Tibial nerve (tissue), 4 donors: Measurements from ENCODE around the gene ABCC8. TPM values are rescaled to one million over a fixed set of nuclear protein-coding genes. Genes with fewer than 3 reads are reported as not detected.

Source experiments
- DNase-seq, 2 donors: peaks; one replicate each; pipeline ENCODE4 v3.0.0-alpha.2; 2019; ENCODE audit warnings: low spot score in 2 of 2
- H3K27ac ChIP-seq, 4 donors: fragments of 200-600 bp; sonication (generic) in 3 of 4; one replicate each; pipeline ENCODE4 v1.5.1; 2017 to 2019; ENCODE audit warnings: mild to moderate bottlenecking in 1 of 4
- H3K27me3 ChIP-seq, 2 donors: fragments of 200-600 bp; sonication (generic) in 1 of 2; one replicate each; pipeline versions ENCODE4 v1.5.1 to v1.6.0; 2017 to 2019
- H3K36me3 ChIP-seq, 3 donors: fragments of 200-600 bp; sonication (generic); one replicate each; pipeline ENCODE4 v1.5.1; 2018 to 2019
- H3K4me1 ChIP-seq, 4 donors: fragments of 200-600 bp; sonication (generic) in 3 of 4; one replicate each; pipeline ENCODE4 v1.5.1; 2017 to 2019
- H3K4me3 ChIP-seq, 4 donors: fragments of 200-600 bp; sonication (generic) in 3 of 4; one replicate each; pipeline ENCODE4 v1.5.1; 2017 to 2019; ENCODE audit warnings: mild to moderate bottlenecking in 1 of 4, moderate library complexity in 1 of 4
- H3K9me3 ChIP-seq, 4 donors: fragments of 200-600 bp; sonication (generic) in 3 of 4; one replicate each; pipeline ENCODE4 v1.5.1; 2017 to 2019
- EP300 ChIP-seq, 2 donors: sonication (generic); formaldehyde crosslinking; IDR thresholded peaks; one replicate each; pipeline ENCODE4 v1.6.1; 2017; ENCODE audit warnings: antibody characterized with exemption in 2 of 2, mild to moderate bottlenecking in 1 of 2
- POLR2A ChIP-seq, 2 donors: fragments of 450-650 bp; IDR thresholded peaks; one replicate each; pipeline ENCODE4 v1.6.1; 2017; ENCODE audit warnings: antibody characterized with exemption in 2 of 2, mild to moderate bottlenecking in 2 of 2, moderate library complexity in 2 of 2
- WGBS, 2 donors: methylation state at CpG; one replicate each; pipeline ENCODE4 v1.1.5; 2018; 5-methylcytosine and 5-hydroxymethylcytosine counted together
- total RNA-seq, 4 donors: library from RNA; depleted of rRNA; stranded (reverse); fragments of >200 nt; gene quantifications; one replicate each; pipeline ENCODE4 v1.1.0, GENCODE V29; 2016
- TF ChIP-seq, protein P1 (sequence below), 5 experiments: fragments of 200-600 bp in 3 of 5; fragments of 450-650 bp in 2 of 5; sonication (generic) in 3 of 5; IDR thresholded peaks; one replicate each; pipeline ENCODE4 v1.5.1; 2016 to 2019; ENCODE audit warnings: antibody characterized with exemption in 5 of 5, mild to moderate bottlenecking in 3 of 5, moderate library complexity in 2 of 5

ABCC8 gene
- total RNA-seq, 4 donors from 2014 or later = 1.3 to 8.6 (median 5.1) TPM

DNA sequence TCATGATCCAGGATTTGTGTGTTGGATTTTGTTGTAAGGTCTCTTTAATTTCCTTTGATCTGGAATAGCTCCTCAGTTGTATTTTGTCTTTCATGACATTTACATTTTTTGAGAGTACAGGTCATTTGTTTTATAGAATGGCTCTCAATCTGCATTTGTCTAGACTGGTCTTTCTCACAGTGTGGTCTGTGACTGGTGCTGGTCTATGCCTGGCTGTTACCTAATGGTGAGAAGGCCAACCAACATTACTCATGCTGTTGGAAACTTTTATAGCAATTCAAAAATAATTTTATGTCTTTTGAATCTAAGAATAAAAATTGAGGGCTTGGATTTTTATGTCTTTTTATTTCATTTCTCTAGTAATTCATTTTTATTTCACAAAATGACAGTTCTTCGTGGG, 129.0 kb downstream of the ABCC8 start:
- WGBS, 2 donors = 39 to 67% methylated on average over 1 of the region's 1 CpG
- Histone ChIP-seq H3K36me3 (no peaks in the 10 kb centered on the region), H3K27ac (no peak overlapping the region), H3K27me3 (no peaks in the 10 kb centered on the region), H3K4me1 (peaks cover 0 to 16% (median 3%) of the 10 kb centered on the region in 4 donors), H3K4me3 (no peak overlapping the region), H3K9me3 (no peaks in the 10 kb centered on the region)
- DNase-seq = no peak
- no peak for TF ChIP-seq POLR2A (IDR thresholded peaks at IDR 0.05)

DNA sequence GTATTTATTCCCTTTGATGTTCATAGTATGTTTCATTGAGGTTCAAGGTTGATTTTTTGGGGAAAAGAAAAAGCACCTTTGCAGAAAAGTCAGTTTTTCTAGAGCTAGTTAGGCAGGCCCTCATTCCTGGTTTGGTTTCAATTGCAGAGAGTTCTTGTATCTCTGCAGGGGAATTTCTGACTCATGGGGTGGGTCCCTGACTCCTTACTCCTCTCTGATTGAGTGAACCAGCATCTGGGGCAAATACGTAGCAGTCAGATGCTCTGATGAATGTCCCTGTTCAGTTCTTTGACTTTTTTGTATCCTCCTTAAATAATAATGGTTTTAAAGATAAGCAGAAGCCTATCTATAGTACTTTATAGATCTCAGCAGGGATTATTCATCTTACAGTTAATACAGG, 132.7 kb downstream of the ABCC8 start:
- Histone ChIP-seq H3K4me3 (no peak overlapping the region), H3K9me3 (no peaks in the 10 kb centered on the region), H3K27me3 (no peaks in the 10 kb centered on the region), H3K36me3 (no peaks in the 10 kb centered on the region), H3K4me1 (no peaks in the 10 kb centered on the region), H3K27ac (no peak overlapping the region)
- no peak for DNase-seq
- TF ChIP-seq, protein P1, sequence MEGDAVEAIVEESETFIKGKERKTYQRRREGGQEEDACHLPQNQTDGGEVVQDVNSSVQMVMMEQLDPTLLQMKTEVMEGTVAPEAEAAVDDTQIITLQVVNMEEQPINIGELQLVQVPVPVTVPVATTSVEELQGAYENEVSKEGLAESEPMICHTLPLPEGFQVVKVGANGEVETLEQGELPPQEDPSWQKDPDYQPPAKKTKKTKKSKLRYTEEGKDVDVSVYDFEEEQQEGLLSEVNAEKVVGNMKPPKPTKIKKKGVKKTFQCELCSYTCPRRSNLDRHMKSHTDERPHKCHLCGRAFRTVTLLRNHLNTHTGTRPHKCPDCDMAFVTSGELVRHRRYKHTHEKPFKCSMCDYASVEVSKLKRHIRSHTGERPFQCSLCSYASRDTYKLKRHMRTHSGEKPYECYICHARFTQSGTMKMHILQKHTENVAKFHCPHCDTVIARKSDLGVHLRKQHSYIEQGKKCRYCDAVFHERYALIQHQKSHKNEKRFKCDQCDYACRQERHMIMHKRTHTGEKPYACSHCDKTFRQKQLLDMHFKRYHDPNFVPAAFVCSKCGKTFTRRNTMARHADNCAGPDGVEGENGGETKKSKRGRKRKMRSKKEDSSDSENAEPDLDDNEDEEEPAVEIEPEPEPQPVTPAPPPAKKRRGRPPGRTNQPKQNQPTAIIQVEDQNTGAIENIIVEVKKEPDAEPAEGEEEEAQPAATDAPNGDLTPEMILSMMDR (IDR thresholded peaks at IDR 0.05) = no peak
- TF ChIP-seq POLR2A (IDR thresholded peaks at IDR 0.05) (no peak), EP300 (IDR thresholded peaks at IDR 0.05) (no peak)
- 75 to 95% methylated on average over 1 of the region's 1 CpG for WGBS, 2 donors

DNA sequence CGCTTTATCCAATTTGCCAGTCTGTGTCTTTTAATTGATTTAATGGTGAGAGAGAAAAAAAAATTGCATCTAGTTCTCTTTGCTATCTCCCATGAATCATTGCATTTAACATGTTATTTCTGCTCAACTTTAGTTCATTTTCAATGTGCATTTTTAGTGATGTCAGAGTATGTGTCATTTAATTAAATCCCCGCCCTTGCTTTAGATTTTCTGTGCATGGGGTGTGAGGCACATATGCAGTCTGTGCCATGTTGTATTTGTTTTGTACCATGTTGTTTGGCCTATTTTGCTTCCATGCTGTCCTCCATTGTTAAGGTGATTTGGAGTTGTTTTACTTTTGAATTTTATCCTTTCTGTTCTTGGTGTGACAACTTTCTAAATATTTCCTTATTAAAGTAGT, 133.4 kb downstream of the ABCC8 start:
- Histone ChIP-seq H3K4me1 (no peaks in the 10 kb centered on the region), H3K27ac (no peak overlapping the region), H3K36me3 (no peaks in the 10 kb centered on the region), H3K9me3 (no peaks in the 10 kb centered on the region), H3K27me3 (no peaks in the 10 kb centered on the region), H3K4me3 (no peak overlapping the region)
- no peak for DNase-seq
- TF ChIP-seq, protein P1 (IDR thresholded peaks at IDR 0.05) = no peak
- TF ChIP-seq POLR2A (IDR thresholded peaks at IDR 0.05) = no peak
- TF ChIP-seq EP300 (IDR thresholded peaks at IDR 0.05) = no peak
- WGBS, 2 donors = 95 to 96% methylated on average over 2 of the region's 2 CpGs

Other genes with a start within 250 kb of the ABCC8 start
- gene NUCB2, start 200.1 kb downstream of the ABCC8 start, total RNA-seq = 10 to 100 TPM; 29.1 to 45.4 (median 36.0) TPM
- gene NCR3LG1, start 125.0 kb downstream of the ABCC8 start, total RNA-seq = 1 to 10 TPM; 1.0 to 2.2 (median 2.0) TPM
- 10 to 100 TPM in 1 of 4 donors, 1 to 10 TPM in 2, under 1 TPM in 1; 0.59 to 19.7 (median 3.5) TPM for gene KCNJ11, start 88.2 kb downstream of the ABCC8 start, total RNA-seq
- gene USH1C, start 67.6 kb upstream of the ABCC8 start, total RNA-seq = not detected
- gene OTOG, start 70.4 kb upstream of the ABCC8 start, total RNA-seq = not detected
- gene MYOD1, start 242.7 kb upstream of the ABCC8 start, total RNA-seq = not detected